GM12864 (cell line): ENCODE measurements around the gene GPR161.

Experiments used
- DNase-seq: peaks from one replicate; pipeline ENCODE4 v3.0.0-alpha.2; 2011; ENCODE audit warnings: low read depth
- H3K4me3 ChIP-seq: 2 replicates; pipeline ENCODE4 v1.5.1; 2011; ENCODE audit warnings: mild to moderate bottlenecking, low read depth, low read length, control low read depth
- CTCF ChIP-seq: IDR thresholded peaks from 2 replicates; pipeline ENCODE4 v1.5.1; 2011; ENCODE audit warnings: low read depth, mild to moderate bottlenecking, moderate library complexity, low read length, control low read depth, inconsistent platforms; ENCODE audit errors: missing control alignments

The GPR161 gene

GRCh38 chr1:168088511-168089325 lies 48.0 kb downstream of the GPR161 start:
- DNase-seq: no peak
- no peak overlapping the region for H3K4me3 ChIP-seq
- TF ChIP-seq CTCF: no peak

GRCh38 chr1:168087696-168088095 lies 49.0 kb downstream of the GPR161 start:
- H3K4me3 ChIP-seq: no peak overlapping the region
- no peak for DNase-seq
- TF ChIP-seq CTCF: no peak

GRCh38 chr1:168086438-168086837 lies 50.3 kb downstream of the GPR161 start:
- no peak for TF ChIP-seq CTCF
- no peak for DNase-seq
- no peak overlapping the region for H3K4me3 ChIP-seq

GRCh38 chr1:168085401-168085872 lies 51.3 kb downstream of the GPR161 start:
- TF ChIP-seq CTCF: no peak
- DNase-seq: no peak
- no peak overlapping the region for H3K4me3 ChIP-seq

- H3K4me3 ChIP-seq: no peak overlapping the region
- peak; percentile 10 for DNase-seq
- peak; percentile 95 for TF ChIP-seq CTCF
Measured at GRCh38 chr1:168084396-168085231, 52.1 kb downstream of the GPR161 start.

GRCh38 chr1:168083456-168084325 lies 53.0 kb downstream of the GPR161 start:
- no peak overlapping the region for H3K4me3 ChIP-seq
- no peak for TF ChIP-seq CTCF
- DNase-seq: no peak
